K562 (cell line): Measurements from ENCODE around the gene FDX2. TPM values are rescaled to one million over a fixed set of nuclear protein-coding genes. Genes with fewer than 3 reads are reported as not detected.

Experiments used
- EGR1 ChIP-seq: fragments of 450-650 bp; conservative IDR thresholded peaks from 2 replicates; pipeline ENCODE4 v1.6.1; 2017; ENCODE audit warnings: mild to moderate bottlenecking
- ETV1 ChIP-seq: fragments of 450-650 bp; conservative IDR thresholded peaks from 2 replicates; pipeline ENCODE4 v1.6.1; 2016; ENCODE audit warnings: missing genetic modification characterization, control low read depth, low read depth, missing compliant biosample characterization
- HMG20B ChIP-seq: fragments of 250-450 bp; sonication (Bioruptor Pico); IDR thresholded peaks from 2 replicates; pipeline ENCODE4 v1.5.0; 2021; ENCODE audit warnings: mild to moderate bottlenecking
- NCOA6 ChIP-seq: fragments of 450-650 bp; IDR thresholded peaks from 2 replicates; pipeline ENCODE4 v1.6.1; 2017; ENCODE audit warnings: mild to moderate bottlenecking
- PCBP2 ChIP-seq: fragments of 200-400 bp; formaldehyde crosslinking; IDR thresholded peaks from 2 replicates; pipeline ENCODE4 v1.6.1; 2018; ENCODE audit warnings: low read length, low read depth, mild to moderate bottlenecking, moderate library complexity; ENCODE audit not compliant: poor library complexity, severe bottlenecking
- ZBTB8A ChIP-seq: fragments of 450-650 bp; IDR thresholded peaks from 2 replicates; pipeline ENCODE4 v1.6.1; 2018; ENCODE audit warnings: mild to moderate bottlenecking, moderate library complexity; ENCODE audit not compliant: partially characterized antibody
- ZFX ChIP-seq: sonication (generic); formaldehyde crosslinking; IDR thresholded peaks from 2 replicates; pipeline ENCODE4 v1.8.0; 2022; ENCODE audit warnings: mild to moderate bottlenecking, missing genetic modification reagents, moderate library complexity
- polyA plus RNA-seq, 8 experiments: library from polyadenylated mRNA; depleted of rRNA in 4 of 8; stranded (reverse) in 5 of 8; unstranded in 3 of 8; fragments of >200 nt; fragmentation: Nextera tagmentation in 2 of 8; fragmentation: Illumina TruSeq in 1 of 8; extraction: Ambion mirVana in 2 of 8; extraction: Trizol in 1 of 8; gene quantifications; 2 replicates each; pipeline versions ENCODE4 v1.2.1 to v1.2.3, GENCODE V29; 2011 to 2014; ENCODE audit warnings: inconsistent platforms in 1 of 8, missing spikeins in 1 of 8
- total RNA-seq, 7 experiments: library from RNA; depleted of rRNA in 6 of 7; stranded (reverse); fragments of >200 nt in 6 of 7; fragmentation: Illumina TruSeq in 2 of 7; extraction: Trizol in 2 of 7; gene quantifications; 2 replicates each; pipeline versions ENCODE4 v1.2.1 to v1.2.3, GENCODE V29; 2011 to 2021; ENCODE audit warnings: low replicate concordance in 1 of 7
- TF ChIP-seq, protein P1 (sequence below): sonication (generic); formaldehyde crosslinking; IDR thresholded peaks from 2 replicates; pipeline ENCODE4 v1.9.0; 2022; ENCODE audit warnings: mild to moderate bottlenecking, missing genetic modification reagents
- TF ChIP-seq, protein P2 (sequence below), 2 experiments: fragments of 450-650 bp; IDR thresholded peaks; 2 replicates each; pipeline ENCODE4 v1.6.1; 2018; ENCODE audit warnings: mild to moderate bottlenecking in 2 of 2, low read depth in 1 of 2; ENCODE audit not compliant: partially characterized antibody in 2 of 2
- TF ChIP-seq, protein P3 (sequence below): fragments of 250-450 bp; sonication (Bioruptor Pico); IDR thresholded peaks from 2 replicates; pipeline ENCODE4 v1.4.0; 2020; ENCODE audit warnings: mild to moderate bottlenecking
- TF ChIP-seq, protein P4 (sequence below), 2 experiments: fragments of 450-650 bp; formaldehyde crosslinking in 1 of 2; IDR thresholded peaks; 2 replicates each; pipeline versions ENCODE4 v1.4.0 to v1.6.1; 2014 to 2020; ENCODE audit warnings: mild to moderate bottlenecking in 2 of 2, borderline replicate concordance in 1 of 2, low read depth in 1 of 2

The FDX2 gene
- total and polyA plus RNA-seq, 9 of the 15 experiments (the other 6 are each of a cell fraction or from before 2014, with no cell fraction given), result 2.5 to 49.8 (median 29.7) TPM

DNA sequence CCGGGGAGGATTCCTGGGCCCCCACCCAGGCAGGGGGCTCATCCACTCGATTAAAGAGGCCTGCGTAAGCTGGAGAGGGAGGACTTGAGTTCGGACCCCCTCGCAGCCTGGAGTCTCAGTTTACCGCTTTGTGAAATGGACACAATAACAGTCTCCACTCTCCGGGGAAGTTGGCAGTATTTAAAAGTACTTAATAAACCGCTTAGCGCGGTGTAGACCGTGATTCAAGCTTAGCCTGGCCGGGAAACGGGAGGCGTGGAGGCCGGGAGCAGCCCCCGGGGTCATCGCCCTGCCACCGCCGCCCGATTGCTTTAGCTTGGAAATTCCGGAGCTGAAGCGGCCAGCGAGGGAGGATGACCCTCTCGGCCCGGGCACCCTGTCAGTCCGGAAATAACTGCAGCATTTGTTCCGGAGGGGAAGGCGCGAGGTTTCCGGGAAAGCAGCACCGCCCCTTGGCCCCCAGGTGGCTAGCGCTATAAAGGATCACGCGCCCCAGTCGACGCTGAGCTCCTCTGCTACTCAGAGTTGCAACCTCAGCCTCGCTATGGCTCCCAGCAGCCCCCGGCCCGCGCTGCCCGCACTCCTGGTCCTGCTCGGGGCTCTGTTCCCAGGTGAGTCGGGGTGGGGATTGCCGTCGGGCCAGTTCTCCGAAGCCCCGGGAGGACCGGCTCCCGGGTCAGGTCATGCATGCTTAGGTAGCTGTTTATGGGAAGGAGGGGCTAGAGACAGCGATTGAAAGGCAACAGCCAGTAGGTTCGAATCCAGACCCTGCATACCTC is 45.0 kb downstream of the FDX2 start, which contains the start of gene ICAM1 (continued):
- TF ChIP-seq PCBP2, result no peak
- TF ChIP-seq, protein P1, sequence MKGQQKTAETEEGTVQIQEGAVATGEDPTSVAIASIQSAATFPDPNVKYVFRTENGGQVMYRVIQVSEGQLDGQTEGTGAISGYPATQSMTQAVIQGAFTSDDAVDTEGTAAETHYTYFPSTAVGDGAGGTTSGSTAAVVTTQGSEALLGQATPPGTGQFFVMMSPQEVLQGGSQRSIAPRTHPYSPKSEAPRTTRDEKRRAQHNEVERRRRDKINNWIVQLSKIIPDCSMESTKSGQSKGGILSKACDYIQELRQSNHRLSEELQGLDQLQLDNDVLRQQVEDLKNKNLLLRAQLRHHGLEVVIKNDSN (CRISPR knock-in tag), result peak; percentile 73; the same call in 1 of the 2 replicates
- TF ChIP-seq EGR1, result no peak; the same call in 1 of the 2 replicates
- TF ChIP-seq ZFX (CRISPR knock-in tag), result peak; percentile 66
- TF ChIP-seq, protein P2, sequence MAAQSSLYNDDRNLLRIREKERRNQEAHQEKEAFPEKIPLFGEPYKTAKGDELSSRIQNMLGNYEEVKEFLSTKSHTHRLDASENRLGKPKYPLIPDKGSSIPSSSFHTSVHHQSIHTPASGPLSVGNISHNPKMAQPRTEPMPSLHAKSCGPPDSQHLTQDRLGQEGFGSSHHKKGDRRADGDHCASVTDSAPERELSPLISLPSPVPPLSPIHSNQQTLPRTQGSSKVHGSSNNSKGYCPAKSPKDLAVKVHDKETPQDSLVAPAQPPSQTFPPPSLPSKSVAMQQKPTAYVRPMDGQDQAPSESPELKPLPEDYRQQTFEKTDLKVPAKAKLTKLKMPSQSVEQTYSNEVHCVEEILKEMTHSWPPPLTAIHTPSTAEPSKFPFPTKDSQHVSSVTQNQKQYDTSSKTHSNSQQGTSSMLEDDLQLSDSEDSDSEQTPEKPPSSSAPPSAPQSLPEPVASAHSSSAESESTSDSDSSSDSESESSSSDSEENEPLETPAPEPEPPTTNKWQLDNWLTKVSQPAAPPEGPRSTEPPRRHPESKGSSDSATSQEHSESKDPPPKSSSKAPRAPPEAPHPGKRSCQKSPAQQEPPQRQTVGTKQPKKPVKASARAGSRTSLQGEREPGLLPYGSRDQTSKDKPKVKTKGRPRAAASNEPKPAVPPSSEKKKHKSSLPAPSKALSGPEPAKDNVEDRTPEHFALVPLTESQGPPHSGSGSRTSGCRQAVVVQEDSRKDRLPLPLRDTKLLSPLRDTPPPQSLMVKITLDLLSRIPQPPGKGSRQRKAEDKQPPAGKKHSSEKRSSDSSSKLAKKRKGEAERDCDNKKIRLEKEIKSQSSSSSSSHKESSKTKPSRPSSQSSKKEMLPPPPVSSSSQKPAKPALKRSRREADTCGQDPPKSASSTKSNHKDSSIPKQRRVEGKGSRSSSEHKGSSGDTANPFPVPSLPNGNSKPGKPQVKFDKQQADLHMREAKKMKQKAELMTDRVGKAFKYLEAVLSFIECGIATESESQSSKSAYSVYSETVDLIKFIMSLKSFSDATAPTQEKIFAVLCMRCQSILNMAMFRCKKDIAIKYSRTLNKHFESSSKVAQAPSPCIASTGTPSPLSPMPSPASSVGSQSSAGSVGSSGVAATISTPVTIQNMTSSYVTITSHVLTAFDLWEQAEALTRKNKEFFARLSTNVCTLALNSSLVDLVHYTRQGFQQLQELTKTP (IDR thresholded peaks at IDR 0.05; ENCODE audit: low read depth in 1 of 2, partially characterized antibody in 2 of 2), result peak in 1 of 2 experiments; percentile 69
- TF ChIP-seq, protein P3, sequence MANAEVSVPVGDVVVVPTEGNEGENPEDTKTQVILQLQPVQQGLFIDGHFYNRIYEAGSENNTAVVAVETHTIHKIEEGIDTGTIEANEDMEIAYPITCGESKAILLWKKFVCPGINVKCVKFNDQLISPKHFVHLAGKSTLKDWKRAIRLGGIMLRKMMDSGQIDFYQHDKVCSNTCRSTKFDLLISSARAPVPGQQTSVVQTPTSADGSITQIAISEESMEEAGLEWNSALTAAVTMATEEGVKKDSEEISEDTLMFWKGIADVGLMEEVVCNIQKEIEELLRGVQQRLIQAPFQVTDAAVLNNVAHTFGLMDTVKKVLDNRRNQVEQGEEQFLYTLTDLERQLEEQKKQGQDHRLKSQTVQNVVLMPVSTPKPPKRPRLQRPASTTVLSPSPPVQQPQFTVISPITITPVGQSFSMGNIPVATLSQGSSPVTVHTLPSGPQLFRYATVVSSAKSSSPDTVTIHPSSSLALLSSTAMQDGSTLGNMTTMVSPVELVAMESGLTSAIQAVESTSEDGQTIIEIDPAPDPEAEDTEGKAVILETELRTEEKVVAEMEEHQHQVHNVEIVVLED (CRISPR knock-in tag), result no peak
- TF ChIP-seq ZBTB8A, result no peak
- no peak for TF ChIP-seq NCOA6
- TF ChIP-seq HMG20B (CRISPR knock-in tag), result peak; percentile 81; the same call in 1 of the 2 replicates
- TF ChIP-seq ETV1 (tag), result peak; percentile 95
- TF ChIP-seq, protein P4, sequence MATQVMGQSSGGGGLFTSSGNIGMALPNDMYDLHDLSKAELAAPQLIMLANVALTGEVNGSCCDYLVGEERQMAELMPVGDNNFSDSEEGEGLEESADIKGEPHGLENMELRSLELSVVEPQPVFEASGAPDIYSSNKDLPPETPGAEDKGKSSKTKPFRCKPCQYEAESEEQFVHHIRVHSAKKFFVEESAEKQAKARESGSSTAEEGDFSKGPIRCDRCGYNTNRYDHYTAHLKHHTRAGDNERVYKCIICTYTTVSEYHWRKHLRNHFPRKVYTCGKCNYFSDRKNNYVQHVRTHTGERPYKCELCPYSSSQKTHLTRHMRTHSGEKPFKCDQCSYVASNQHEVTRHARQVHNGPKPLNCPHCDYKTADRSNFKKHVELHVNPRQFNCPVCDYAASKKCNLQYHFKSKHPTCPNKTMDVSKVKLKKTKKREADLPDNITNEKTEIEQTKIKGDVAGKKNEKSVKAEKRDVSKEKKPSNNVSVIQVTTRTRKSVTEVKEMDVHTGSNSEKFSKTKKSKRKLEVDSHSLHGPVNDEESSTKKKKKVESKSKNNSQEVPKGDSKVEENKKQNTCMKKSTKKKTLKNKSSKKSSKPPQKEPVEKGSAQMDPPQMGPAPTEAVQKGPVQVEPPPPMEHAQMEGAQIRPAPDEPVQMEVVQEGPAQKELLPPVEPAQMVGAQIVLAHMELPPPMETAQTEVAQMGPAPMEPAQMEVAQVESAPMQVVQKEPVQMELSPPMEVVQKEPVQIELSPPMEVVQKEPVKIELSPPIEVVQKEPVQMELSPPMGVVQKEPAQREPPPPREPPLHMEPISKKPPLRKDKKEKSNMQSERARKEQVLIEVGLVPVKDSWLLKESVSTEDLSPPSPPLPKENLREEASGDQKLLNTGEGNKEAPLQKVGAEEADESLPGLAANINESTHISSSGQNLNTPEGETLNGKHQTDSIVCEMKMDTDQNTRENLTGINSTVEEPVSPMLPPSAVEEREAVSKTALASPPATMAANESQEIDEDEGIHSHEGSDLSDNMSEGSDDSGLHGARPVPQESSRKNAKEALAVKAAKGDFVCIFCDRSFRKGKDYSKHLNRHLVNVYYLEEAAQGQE (IDR thresholded peaks at IDR 0.05; ENCODE audit: borderline replicate concordance), result peak; percentile 42; the same call in 1 of the 2 replicates
- TF ChIP-seq, protein P4 (CRISPR knock-in tag; IDR thresholded peaks at IDR 0.05; ENCODE audit: low read depth), result 0 out of 2 replicates have a peak, but pooled peaks have one; percentile 35
